ENCODE results near the gene DPM2.
A peak's percentile ranks its signal among the peaks of the same experiment; 100 is the strongest.

Gene DPM2

GRCh38 chr9:127903557-127904475 lies 33.8 kb downstream of the DPM2 start:
- no peak for TF ChIP-seq REST (IDR thresholded peaks at IDR 0.05; ENCODE audit: low read depth)
- no peak for TF ChIP-seq FOXM1 (IDR thresholded peaks at IDR 0.05; ENCODE audit: borderline replicate concordance, low read depth)
- TF ChIP-seq RAD21 (IDR thresholded peaks at IDR 0.05; ENCODE audit: low read depth): no peak
- no peak for TF ChIP-seq TAF1 (IDR thresholded peaks at IDR 0.05; ENCODE audit: low read depth)
- TF ChIP-seq MAX (IDR thresholded peaks at IDR 0.05): no peak
- TF ChIP-seq EGR1 (IDR thresholded peaks at IDR 0.05): no peak
- no peak; the same call in 1 of the 2 replicates for TF ChIP-seq EP300 (IDR thresholded peaks at IDR 0.05; ENCODE audit: borderline replicate concordance)
- no peak for TF ChIP-seq USF1 (IDR thresholded peaks at IDR 0.05)
- TF ChIP-seq CREB1 (IDR thresholded peaks at IDR 0.05; ENCODE audit: low read depth): no peak
- TF ChIP-seq CEBPB (IDR thresholded peaks at IDR 0.05): no peak
- TF ChIP-seq ZBTB7A (IDR thresholded peaks at IDR 0.05; ENCODE audit: low read depth): no peak
- no peak for TF ChIP-seq YY1 (IDR thresholded peaks at IDR 0.05; ENCODE audit: low read depth)

- peak; percentile 42; the same call in 1 of the 2 replicates for TF ChIP-seq EGR1 (IDR thresholded peaks at IDR 0.05)
- TF ChIP-seq MAX (IDR thresholded peaks at IDR 0.05): no peak
- TF ChIP-seq TEAD4 (IDR thresholded peaks at IDR 0.05): no peak
- TF ChIP-seq ZBTB7A (IDR thresholded peaks at IDR 0.05; ENCODE audit: low read depth): peak; percentile 88
- no peak for TF ChIP-seq TCF12 (IDR thresholded peaks at IDR 0.05; ENCODE audit: low read depth)
- no peak for TF ChIP-seq USF1 (IDR thresholded peaks at IDR 0.05)
- TF ChIP-seq REST (IDR thresholded peaks at IDR 0.05; ENCODE audit: low read depth): no peak
- TF ChIP-seq TAF1 (IDR thresholded peaks at IDR 0.05; ENCODE audit: low read depth): 0 out of 2 replicates have a peak, but pooled peaks have one; percentile 31
- no peak for TF ChIP-seq EP300 (IDR thresholded peaks at IDR 0.05; ENCODE audit: borderline replicate concordance)
- no peak for TF ChIP-seq CEBPB (IDR thresholded peaks at IDR 0.05)
Measured at GRCh38 chr9:127899128-127899943, 38.3 kb downstream of the DPM2 start, which contains the start of gene ST6GALNAC6. TSS of gene ST6GALNAC6 (minus strand) at chr9:127899603. CDS start at chr9:127897981, 1,622 bp downstream.

GRCh38 chr9:127898433-127899127 lies 39.1 kb downstream of the DPM2 start:
- TF ChIP-seq MAX (IDR thresholded peaks at IDR 0.05) (no peak; the same call in 1 of the 2 replicates), TCF12 (IDR thresholded peaks at IDR 0.05; ENCODE audit: low read depth) (no peak), ZBTB7A (IDR thresholded peaks at IDR 0.05; ENCODE audit: low read depth) (no peak), EP300 (IDR thresholded peaks at IDR 0.05; ENCODE audit: borderline replicate concordance) (no peak), CREB1 (IDR thresholded peaks at IDR 0.05; ENCODE audit: low read depth) (no peak), TEAD4 (IDR thresholded peaks at IDR 0.05) (no peak)

- TF ChIP-seq TAF1 (IDR thresholded peaks at IDR 0.05; ENCODE audit: low read depth) (no peak; the same call in 1 of the 2 replicates), TEAD4 (IDR thresholded peaks at IDR 0.05) (no peak), RAD21 (IDR thresholded peaks at IDR 0.05; ENCODE audit: low read depth) (no peak), ZBTB7A (IDR thresholded peaks at IDR 0.05; ENCODE audit: low read depth) (no peak), NFIC (IDR thresholded peaks at IDR 0.05) (no peak)
Measured at GRCh38 chr9:127897193-127897692, 40.4 kb downstream of the DPM2 start.
